ENCODE data around the gene EFL1.

EFL1 gene

DNA sequence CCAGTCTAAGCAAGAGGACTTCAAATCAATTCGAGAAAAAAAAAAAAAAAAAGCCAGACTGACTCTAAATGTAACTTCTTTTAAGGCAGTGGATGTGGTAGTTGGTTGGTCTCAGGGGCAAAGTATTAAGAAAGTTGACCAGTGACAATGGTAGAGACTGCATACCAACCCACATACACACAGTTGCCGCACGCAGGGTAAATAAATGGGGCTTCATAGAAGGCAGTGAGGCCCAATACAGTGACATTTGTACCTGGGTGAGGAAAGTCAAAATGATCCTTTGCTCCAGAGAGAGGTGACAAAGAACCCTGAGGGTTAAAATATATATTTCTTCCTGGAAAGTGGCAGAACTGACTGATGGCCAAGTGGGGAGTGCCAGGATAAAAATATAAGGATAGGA lies 116.0 kb downstream of the EFL1 start:
- no peak for DNase-seq

DNA sequence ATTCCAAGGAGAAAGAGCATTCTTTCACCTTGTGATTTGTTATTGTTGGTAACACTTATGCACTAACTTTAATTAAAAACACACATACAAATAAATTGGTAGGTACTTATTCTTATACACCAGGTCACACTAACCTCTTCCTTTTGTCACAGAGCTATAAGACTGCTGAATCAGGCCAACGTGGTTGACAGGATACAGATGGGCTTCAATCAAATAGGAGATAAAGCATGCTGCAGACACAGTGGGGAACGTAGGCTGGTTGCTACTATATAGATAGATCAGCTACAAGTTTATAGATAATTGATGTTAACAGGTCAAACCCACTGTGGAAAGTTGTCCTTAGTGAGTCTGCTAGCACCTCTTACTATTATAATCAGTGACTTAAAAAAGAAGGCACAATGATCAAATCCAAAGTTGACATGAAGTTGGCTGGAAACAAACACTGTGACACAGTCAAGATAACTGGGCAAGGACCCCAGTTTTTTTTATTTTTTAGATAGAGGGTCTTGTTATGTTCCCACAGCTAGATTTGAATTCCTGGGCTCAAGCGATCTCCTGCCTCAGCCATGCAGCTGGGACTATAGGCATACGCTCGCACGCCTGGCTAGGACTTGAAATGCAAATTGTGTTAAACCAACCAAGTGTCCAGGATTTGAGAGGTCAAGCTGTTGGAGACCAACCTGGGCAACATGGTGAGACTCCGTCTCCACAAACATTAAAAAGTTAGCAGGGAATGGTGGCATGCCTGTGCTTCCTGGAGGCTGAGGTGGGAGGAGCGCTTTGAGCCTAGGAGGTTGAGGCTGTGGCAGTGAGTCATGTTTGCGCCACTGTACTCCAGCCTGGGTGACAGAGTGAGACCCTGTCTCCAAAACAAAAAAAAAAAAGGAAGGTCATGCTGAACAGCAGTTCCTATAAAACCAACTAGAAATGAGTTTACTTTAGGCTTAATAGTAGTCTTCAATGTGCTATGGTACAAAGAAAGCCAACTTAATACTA lies 118.8 kb downstream of the EFL1 start:
- peak; percentile 20 for DNase-seq

DNA sequence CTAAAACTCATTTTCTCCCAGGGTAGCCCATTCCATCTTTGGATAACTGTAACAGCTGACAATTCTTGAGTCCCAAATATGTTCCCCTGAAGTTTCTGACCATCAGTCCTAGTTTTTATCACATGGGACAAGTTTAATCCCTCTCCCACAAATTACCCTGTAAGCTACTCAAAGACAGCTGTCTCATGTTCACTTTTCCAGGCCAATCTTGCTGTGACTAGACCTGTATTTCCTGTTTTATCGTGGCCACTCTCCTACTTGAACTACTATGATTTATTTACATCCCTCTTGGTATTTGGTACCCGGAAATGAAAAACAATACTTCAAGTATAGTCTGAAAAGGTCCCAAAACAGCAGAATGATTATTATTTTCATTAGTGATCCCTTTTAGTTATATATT lies 121.6 kb downstream of the EFL1 start:
- DNase-seq, result no peak

DNA sequence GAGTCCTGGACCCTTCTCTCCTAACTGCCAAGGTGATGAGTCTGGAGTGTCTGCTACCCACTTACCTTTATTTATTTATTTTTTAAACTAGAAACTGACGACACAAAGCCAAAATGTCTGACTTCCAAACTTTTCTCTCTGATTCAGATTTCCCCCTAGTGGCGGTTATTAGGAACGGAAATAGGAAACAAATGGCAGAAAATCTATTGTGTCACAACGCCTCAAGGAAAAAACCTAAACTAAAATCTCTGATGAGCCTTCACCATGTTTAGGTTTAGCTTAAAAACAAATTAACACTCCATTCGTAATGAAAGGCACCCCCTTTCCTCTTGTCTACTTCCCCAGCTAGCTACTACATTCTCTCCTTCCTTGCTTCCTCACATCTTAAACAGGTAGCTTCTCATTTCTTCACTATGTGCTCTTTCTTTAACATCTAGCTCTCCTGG lies 122.7 kb downstream of the EFL1 start:
- peak; percentile 56 for DNase-seq

DNA sequence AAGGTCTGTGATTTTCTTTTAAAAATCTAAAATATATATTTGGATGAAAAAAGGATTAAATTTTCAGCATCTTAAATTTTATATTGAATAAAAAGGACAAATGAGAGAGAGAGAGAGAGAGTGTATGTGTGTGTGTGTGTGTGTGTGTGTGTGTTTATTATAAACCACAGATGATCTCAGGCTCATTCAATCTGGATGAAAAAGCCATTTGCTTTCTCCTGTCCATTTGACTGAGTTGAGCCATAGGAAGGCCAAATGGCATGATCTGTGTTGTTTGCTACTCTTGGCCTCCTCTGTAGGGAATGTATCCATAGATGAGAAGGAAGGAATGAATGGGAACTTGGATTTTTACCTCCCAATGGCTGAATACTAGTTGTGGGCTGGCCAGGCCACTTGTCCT lies 124.2 kb downstream of the EFL1 start:
- no peak for DNase-seq

DNA sequence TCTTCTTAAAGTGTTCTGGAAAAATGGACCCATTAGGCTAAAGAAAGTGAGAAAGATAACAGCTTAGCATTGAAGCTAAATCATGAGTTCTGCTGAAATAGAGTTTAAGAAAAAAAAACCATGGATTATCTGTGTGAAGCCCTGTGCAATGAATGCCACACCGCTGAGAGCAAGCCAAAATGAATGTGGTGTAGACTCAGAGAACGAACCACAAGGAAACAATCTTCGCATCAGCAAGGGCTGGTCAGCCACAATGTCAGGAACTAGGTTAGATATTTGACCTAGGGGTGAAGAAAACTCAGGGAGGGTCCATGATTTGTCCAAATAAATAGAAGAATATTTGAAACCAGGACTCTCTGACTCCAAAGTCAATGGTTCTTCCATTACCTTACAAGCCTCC lies 125.3 kb downstream of the EFL1 start:
- DNase-seq, result no peak

DNA sequence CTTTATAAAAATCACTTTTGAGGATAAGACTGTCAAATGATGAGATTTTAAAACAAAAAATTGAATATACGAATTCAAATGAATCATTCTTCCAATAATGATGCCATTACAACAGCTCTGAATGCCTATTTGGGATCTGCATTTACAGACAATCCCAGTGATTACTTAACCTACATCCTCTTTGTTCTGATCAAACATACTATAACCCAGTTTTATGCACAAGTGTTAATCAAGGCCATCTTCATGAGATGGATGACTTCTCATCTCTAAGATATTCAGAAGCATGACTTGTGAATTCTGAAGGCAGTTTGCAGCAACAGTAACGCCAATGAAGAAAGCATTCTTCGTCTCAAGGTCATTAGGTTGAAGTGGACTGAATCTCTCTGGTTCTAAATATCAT lies 126.4 kb downstream of the EFL1 start:
- no peak for DNase-seq

DNA sequence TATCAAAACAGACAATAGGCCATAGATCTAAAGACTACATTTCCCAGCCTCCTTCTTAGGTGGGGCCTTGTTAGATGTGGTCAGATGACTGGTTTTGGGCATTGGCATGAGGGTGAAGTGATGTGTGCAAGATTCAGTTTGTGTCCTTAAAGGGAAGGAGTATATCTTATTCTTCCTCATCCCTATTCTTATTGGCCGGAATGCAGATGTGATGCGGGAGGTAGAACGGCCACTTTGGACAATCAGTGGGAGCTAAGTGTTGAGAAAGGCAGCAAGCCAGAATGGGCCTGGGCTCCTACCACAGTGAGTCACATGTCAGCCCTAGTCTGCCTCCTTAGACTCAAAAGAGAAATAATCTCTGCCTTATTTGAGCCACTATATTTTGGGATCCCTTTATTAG lies 126.9 kb downstream of the EFL1 start:
- no peak for DNase-seq

DNA sequence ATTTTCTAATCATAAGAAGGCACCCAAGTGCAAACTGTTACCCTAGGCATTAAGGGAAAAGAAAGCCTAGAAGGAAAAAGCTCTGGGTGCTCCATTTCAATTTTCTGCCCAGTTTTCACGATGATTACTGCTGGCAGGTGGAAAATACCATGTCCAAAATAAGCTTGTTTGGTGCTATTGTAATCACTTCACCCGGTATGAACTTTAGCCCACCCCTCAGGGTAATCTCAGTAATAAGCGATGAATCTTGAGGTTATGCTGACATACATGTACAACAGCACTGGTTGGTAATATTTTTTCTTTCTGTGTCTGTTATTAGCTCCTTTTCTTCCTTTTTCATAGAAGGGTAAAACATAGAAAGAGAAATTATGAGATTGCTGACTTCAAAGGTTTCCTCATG lies 128.1 kb downstream of the EFL1 start:
- DNase-seq, result no peak

DNA sequence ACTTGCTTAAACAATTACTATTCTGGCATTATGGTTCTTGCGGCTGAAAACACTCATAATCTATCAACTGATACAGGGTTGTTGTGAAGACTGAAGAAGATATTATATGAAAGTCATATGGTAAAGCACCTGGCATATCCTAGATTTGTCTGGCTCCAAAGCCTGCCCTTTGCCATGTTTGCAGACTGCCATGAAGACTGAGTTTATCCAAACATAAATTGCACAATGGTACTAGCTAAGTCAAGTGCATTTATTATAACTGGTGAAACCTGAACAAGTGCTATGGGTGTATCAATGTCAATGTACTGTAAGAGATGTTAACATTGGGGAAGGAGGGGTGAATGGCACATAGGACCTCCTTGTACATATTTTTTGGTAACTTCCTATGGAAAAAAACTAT lies 129.3 kb downstream of the EFL1 start:
- no peak for DNase-seq

DNA sequence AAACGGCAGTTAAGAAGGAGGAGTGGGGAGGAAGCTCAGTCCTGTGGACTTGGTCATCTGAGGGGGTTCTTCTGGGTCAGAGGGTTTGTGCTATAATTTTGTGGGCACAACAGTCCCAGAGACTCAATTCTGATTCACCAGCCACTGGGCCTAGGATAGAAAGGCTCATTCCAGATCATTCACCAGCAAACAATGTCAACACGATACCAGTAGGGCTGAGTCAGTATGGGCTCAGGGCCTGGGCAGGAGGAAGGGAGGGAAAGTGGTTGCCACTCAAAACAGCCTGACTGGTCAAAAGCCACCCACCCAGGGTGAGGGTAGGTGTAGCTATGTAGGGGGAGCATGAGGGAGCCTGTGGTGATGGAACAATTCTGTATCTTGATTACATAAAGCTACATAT lies 129.8 kb downstream of the EFL1 start:
- DNase-seq, result no peak

DNA sequence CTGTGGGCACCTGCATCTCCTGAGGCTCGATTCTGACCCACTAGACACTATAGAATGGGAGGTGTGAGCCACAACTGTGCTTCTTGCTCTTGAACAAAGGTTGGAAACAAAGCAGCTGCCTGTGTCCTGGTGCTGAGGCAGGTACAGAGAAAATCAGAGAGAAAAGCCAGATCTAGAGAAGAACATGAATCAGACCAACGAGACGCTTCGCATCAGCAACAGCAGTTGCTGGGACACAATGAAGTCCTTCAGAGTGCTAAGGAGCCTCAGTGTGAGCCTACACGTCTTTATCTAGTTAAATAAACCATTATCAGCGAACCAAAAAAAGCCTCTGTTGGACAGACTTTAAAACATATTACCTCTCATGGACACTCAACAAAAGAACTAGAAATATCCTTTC lies 130.4 kb downstream of the EFL1 start:
- DNase-seq, result no peak

DNA sequence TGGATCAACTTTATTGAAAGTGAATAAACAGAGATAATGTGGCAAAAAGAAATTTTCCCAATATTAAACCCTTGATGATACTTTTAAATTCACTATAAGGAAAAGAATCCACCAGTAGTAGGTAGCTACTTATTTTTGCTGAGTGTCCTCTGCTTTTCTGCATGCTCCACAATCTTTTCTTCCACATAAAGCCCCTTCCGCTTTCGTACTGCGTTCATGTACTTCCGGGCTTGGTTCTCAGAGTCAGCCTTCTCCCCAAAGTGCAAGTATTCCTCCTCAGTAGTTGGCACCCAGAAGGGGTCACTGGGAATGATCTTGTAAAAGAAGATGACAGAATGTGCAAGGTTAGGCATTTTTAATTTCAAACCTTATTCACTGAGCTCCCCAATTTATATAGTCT lies 132.3 kb downstream of the EFL1 start:
- DNase-seq, result no peak

DNA sequence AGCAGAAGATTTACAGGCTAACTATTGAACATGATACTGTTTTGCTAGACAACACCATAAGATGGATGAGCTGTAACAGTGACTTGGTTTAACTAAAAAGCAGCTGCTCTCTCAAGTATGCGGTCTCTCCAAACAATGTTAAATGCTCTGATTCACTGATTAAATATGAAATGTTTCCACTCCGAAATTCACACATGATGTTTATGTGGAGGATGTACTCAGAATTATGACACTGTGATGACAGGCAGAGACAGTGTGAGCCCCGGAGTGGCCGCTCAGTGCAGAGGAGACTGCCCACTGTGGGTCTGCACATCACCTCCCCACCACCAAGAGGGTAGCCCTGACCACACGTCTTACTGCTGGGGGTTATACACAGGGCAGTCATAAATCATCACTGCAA lies 132.8 kb downstream of the EFL1 start:
- no peak for DNase-seq

DNA sequence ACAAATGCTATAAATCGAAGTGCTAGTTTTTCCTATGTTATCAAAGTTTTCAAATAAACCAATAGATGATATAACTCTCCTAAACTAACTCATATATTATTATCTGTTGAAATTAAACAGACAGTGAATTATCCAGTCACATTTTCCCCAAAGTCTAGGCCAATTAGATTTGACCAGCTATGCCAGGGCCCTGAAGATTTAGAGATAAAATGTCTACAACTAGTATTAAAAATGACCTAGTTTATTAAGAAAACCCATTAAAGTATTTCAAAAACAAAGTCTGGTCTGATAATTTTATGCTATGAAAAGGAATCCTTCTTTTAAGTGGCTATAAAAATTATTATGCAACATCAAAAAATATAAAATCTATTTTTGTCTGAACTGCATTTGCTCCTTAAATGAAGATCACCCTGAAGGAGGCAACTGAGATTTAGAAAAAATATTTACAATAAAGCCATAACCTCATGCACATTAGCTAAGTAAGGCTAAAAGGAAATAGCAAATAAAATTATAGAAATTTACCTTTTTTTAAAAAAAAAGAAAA lies 133.3 kb downstream of the EFL1 start:
- no peak for DNase-seq

DNA sequence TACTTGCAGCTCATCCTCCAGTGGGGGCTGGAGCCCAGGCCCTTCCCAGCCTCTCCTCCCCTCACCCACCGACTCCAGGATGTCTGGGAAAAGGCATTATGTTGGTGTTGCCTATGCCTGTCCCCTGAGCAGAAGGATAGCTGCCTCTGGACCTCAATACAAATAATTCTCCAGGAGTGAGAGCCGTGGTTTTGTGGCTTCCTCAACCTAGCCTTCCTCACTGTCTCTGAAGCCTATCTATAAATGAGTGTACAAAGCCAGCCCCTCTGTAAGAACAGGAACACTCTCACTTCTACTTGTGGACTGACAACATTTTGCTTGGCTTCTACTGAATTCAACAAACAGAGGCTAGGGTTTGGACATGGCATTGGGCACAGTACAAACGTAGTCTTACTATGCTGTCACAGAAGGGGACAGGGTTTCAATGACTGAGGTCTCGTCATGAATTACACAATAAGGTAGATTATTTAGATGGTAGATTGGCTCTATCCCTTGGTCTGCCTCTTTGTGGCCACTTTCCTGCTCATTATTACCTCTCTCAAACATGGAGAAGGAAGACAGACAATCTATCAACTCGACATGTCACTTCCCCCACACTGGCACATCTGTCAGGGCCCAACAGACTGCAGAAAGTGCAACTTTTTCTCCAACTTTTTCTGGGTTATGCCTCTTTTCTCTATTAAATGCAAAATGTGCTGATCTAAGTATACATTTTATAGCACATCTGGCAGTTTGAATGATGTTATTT lies 134.0 kb downstream of the EFL1 start:
- DNase-seq, result peak; percentile 19

DNA sequence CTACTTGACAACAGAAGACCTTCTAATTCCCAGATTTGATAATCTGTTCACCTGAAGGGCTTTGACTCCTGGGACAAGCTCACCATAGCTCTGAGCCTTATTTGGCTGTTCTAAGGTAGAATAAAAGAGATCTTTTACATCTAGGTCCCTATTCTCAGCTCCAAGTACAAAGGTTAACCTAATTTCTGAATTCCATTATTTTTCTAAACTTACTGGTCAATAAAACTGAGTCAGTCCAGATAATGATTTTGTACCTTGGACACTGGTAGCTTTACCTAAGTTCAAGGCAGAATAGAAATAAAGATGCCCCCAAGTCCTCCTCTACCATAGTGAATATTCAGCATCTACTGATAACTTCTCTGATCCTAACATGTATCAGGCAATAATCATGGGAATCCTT lies 135.0 kb downstream of the EFL1 start:
- no peak for DNase-seq

DNA sequence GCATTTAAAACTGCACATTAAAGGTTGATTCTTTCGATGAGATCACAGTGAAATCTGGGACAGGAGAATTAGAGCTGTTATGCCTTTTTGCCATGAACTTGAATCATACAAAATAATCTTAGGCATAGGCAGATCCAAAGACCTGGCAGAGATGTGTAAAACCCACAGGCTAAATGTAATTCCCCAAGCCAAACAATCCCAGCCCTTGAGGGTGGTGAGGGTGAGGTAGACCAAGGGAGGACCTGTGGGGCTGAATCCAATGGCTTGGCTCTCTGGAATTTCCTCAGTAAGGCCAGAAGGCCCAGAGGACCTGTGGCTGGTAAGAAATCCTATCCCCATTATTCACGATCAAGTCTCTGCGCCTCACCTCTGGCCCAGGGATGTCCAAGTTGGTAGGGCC lies 136.2 kb downstream of the EFL1 start:
- DNase-seq, result no peak

DNA sequence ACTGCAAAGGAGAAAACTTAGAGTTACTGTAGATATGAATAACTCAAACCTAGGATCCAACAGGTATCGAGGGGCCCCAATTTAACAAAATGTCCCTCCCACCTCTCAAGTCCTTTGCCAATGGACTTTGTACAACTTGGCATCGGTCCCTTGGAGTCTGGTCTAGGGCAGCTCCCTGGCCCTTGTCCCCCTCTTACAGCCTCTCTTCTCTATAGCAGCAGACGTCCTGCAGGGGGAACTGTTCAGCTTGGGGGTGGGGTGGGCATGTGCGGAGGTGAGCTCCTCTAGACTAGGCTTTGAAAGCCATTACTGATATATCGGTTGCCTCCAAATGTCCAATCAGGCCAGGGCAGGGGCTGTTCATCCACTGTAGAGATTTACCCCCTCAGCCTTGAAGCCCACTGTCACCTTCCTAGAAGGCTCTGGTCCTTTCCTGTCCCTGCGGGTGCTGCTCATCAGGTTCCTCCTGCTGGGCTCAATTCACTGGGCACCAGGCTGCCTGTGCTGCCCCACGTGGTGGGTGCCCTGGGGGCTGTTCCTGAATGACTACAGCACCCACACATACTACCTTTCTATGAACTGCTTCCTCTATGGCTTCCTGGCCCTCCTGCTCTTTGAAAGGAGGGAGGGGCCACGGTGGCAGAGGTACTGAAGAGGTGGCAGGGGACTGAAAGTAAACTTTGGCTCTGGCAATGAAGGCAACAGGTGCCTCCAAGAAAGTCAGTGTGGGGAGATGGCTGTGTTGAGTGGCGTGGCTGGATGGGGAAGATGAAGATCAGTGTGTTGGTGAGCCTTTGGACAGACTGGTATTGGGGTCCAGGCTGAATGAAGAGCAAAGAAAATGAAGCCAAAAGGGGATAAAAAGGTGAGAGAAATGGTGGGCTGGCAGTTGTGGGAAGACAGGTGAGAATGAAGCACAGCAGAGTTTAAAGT lies 137.9 kb downstream of the EFL1 start:
- DNase-seq, result no peak

DNA sequence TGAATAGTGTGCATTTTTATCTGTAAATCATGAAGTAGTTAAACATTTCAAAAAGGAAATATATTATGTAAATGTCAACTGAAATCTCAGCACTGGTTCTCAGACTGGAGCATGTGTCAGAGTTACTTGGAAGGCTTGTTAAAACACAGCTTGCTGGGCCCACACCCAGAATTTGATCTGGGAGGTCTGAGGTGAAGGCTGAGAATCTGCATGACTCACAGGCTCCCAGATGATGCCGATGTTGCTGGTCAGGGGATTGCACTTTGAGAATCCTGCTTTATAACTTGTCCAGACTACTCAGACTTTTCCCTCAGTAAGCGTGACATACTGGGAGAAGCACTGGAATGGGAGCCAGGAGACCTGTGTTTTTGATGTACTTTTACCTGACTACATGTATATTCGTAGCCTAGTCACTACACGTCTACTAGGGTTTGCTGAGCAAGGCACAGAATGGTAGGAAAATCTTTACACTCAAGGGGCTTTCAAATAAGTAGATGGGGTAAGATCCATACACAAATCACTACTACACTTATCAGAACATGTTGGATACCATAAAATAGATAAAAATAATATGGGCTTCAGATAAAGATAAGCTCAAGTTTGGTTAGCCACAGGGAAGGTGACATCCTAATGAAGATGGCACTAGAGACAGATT lies 139.7 kb downstream of the EFL1 start:
- DNase-seq, result no peak

DNA sequence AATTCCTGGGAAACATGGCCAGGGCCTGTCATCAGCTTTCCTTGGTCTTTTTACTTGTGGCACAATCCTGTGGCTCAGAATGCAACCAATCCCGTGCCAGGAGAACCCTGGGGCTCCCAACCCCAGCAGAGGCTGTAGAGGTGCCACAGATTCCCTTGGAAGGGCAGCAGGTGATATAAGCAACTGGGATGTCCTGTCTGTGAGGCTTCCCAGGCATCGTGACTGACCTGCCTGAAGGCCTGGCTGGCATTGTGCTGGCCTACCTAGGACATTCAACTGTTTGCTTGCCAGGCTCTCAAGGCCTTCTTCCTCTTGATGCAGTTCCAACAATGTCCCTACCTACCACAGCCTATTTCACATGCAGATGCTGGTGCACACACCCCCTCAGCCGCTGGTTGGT lies 144.5 kb downstream of the EFL1 start:
- no peak for DNase-seq

DNA sequence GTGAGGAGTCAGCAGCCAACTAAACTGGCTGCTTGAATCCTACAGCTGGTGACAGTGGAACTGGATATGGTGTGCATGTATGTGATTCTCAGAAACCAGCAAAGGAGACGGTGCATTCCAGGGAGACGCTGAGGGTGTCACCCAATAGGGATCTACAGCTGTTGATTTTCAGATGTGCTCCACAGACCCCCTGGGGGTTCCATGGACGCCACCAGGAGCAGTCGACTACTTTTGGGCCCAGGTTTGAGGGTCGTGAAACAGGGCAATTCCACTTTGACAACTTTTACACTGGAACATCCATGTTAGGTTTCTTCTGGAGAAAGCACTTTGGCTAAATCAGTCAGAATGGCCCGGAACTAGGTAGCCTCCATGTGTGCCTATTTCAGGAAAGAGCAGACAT lies 145.2 kb downstream of the EFL1 start:
- no peak for DNase-seq

Data from OCI-M1 (cell line).